K562 (cell line): ENCODE results near the gene DYRK1A. TPM values are rescaled to one million over a fixed set of nuclear protein-coding genes. Genes with fewer than 3 reads are reported as not detected.

Experiments
- ARID3B ChIP-seq: fragments of 250-450 bp; sonication (Bioruptor Pico); IDR thresholded peaks from 2 replicates; pipeline ENCODE4 v1.4.0; 2020; ENCODE audit warnings: borderline replicate concordance
- CTBP1 ChIP-seq: fragments of 450-650 bp; IDR thresholded peaks from 2 replicates; pipeline ENCODE4 v1.6.1; 2016; ENCODE audit warnings: borderline replicate concordance
- GMEB1 ChIP-seq: fragments of 250-450 bp; sonication (Bioruptor Pico); IDR thresholded peaks from 2 replicates; pipeline ENCODE4 v1.4.0; 2020; ENCODE audit warnings: mild to moderate bottlenecking
- HNRNPUL1 ChIP-seq: fragments of 200-400 bp; formaldehyde crosslinking; IDR thresholded peaks from 2 replicates; pipeline ENCODE4 v1.6.1; 2017; ENCODE audit warnings: low read length
- KHSRP ChIP-seq: fragments of 450-650 bp; IDR thresholded peaks from 2 replicates; pipeline ENCODE4 v1.6.1; 2017
- L3MBTL2 ChIP-seq: fragments of 450-650 bp; IDR thresholded peaks from 2 replicates; pipeline ENCODE4 v1.6.1; 2016; ENCODE audit warnings: mild to moderate bottlenecking, moderate library complexity
- MTA3 ChIP-seq: fragments of 450-650 bp; formaldehyde crosslinking; IDR thresholded peaks from 2 replicates; pipeline ENCODE4 v1.6.1; 2017; ENCODE audit warnings: mild to moderate bottlenecking, borderline replicate concordance
- NFRKB ChIP-seq: fragments of 450-650 bp; IDR thresholded peaks from 2 replicates; pipeline ENCODE4 v1.6.1; 2016; ENCODE audit warnings: low read depth
- PTRF ChIP-seq: fragments of 450-650 bp; IDR thresholded peaks from 2 replicates; pipeline ENCODE4 v1.6.1; 2016; ENCODE audit warnings: mild to moderate bottlenecking, missing genetic modification characterization, missing compliant biosample characterization
- RFX7 ChIP-seq: fragments of 250-450 bp; sonication (Bioruptor Pico); IDR thresholded peaks from 2 replicates; pipeline ENCODE4 v1.5.1; 2021; ENCODE audit warnings: mild to moderate bottlenecking
- SIN3B ChIP-seq: fragments of 450-650 bp; IDR thresholded peaks from 2 replicates; pipeline ENCODE4 v1.6.1; 2017; ENCODE audit warnings: low read depth, mild to moderate bottlenecking, moderate library complexity
- STAG1 ChIP-seq: sonication (generic); formaldehyde crosslinking; IDR thresholded peaks from 2 replicates; pipeline ENCODE4 v1.5.0; 2020; ENCODE audit warnings: missing genetic modification reagents, borderline replicate concordance
- TAL1 ChIP-seq: fragments of 450-650 bp; IDR thresholded peaks from 2 replicates; pipeline ENCODE4 v1.6.1; 2016; ENCODE audit warnings: mild to moderate bottlenecking
- TCF15 ChIP-seq: fragments of 250-450 bp; sonication (Bioruptor Pico); IDR thresholded peaks from 2 replicates; pipeline ENCODE4 v1.8.0; 2022; ENCODE audit warnings: moderate library complexity, mild to moderate bottlenecking, inconsistent platforms
- TCF7L2 ChIP-seq: fragments of 150-350 bp; IDR thresholded peaks from 2 replicates; pipeline ENCODE4 v1.6.1; 2016; ENCODE audit warnings: low read depth, mild to moderate bottlenecking, low read length, moderate library complexity
- U2AF2 ChIP-seq: fragments of 200-400 bp; formaldehyde crosslinking; optimal IDR thresholded peaks from 2 replicates; pipeline ENCODE3; 2017; ENCODE audit warnings: low read depth, mild to moderate bottlenecking, low read length
- ZC3H11A ChIP-seq: IDR thresholded peaks from 2 replicates; pipeline ENCODE4 v1.6.1; 2012; ENCODE audit warnings: low read depth, low read length, improper control_type of control experiment
- ZFP30 ChIP-seq: fragments of 250-450 bp; sonication (Bioruptor Pico); IDR thresholded peaks from 2 replicates; pipeline ENCODE4 v1.8.0; 2022; ENCODE audit warnings: moderate library complexity, mild to moderate bottlenecking, inconsistent platforms, borderline replicate concordance
- ZNF124 ChIP-seq: sonication (generic); formaldehyde crosslinking; IDR thresholded peaks from 2 replicates; pipeline ENCODE4 v1.8.1; 2022; ENCODE audit warnings: missing genetic modification reagents
- ZNF134 ChIP-seq: fragments of 250-450 bp; sonication (Bioruptor Pico); conservative IDR thresholded peaks from 2 replicates; pipeline ENCODE4 v1.4.0; 2020
- ZNF274 ChIP-seq: IDR thresholded peaks from 2 replicates; pipeline ENCODE4 v1.6.1; 2011; ENCODE audit warnings: low read depth, mild to moderate bottlenecking, low read length, moderate library complexity, borderline replicate concordance
- ZNF280B ChIP-seq: fragments of 250-450 bp; sonication (Bioruptor Pico); IDR thresholded peaks from 2 replicates; pipeline ENCODE4 v1.5.1; 2021; ENCODE audit warnings: mild to moderate bottlenecking
- ZNF583 ChIP-seq: fragments of 250-450 bp; sonication (Bioruptor Pico); IDR thresholded peaks from 2 replicates; pipeline ENCODE4 v1.4.0; 2020
- polyA plus RNA-seq, 8 experiments: library from polyadenylated mRNA; depleted of rRNA in 4 of 8; stranded (reverse) in 5 of 8; unstranded in 3 of 8; fragments of >200 nt; fragmentation: Nextera tagmentation in 2 of 8; fragmentation: Illumina TruSeq in 1 of 8; extraction: Ambion mirVana in 2 of 8; extraction: Trizol in 1 of 8; gene quantifications; 2 replicates each; pipeline versions ENCODE4 v1.2.1 to v1.2.3, GENCODE V29; 2011 to 2014; ENCODE audit warnings: inconsistent platforms in 1 of 8, missing spikeins in 1 of 8
- total RNA-seq, 7 experiments: library from RNA; depleted of rRNA in 6 of 7; stranded (reverse); fragments of >200 nt in 6 of 7; fragmentation: Illumina TruSeq in 2 of 7; extraction: Trizol in 2 of 7; gene quantifications; 2 replicates each; pipeline versions ENCODE4 v1.2.1 to v1.2.3, GENCODE V29; 2011 to 2021; ENCODE audit warnings: low replicate concordance in 1 of 7
- TF ChIP-seq, protein P1 (sequence below): sonication (generic); formaldehyde crosslinking; IDR thresholded peaks from 2 replicates; pipeline ENCODE4 v1.8.0; 2022; ENCODE audit warnings: mild to moderate bottlenecking, missing genetic modification reagents
- TF ChIP-seq, protein P2 (sequence below): sonication (generic); formaldehyde crosslinking; IDR thresholded peaks from 2 replicates; pipeline ENCODE4 v1.9.0; 2022; ENCODE audit warnings: mild to moderate bottlenecking, missing genetic modification reagents

DYRK1A gene
- total and polyA plus RNA-seq, 9 of the 15 experiments (the other 6 are each of a cell fraction or from before 2014, with no cell fraction given), result 3.7 to 64.8 (median 42.3) TPM

- TF ChIP-seq NFRKB (peak; percentile 7; the same call in 1 of the 2 replicates), KHSRP (no peak), ZNF134 (CRISPR knock-in tag) (no peak), MTA3 (peak; percentile 73; the same call in 1 of the 2 replicates), GMEB1 (CRISPR knock-in tag) (peak; percentile 93), SIN3B (peak; percentile 93), CTBP1 (peak; percentile 40; the same call in 1 of the 2 replicates), TCF7L2 (no peak), ZNF280B (CRISPR knock-in tag) (no peak), L3MBTL2 (peak; percentile 99), ZNF274 (no peak; the same call in 1 of the 2 replicates), ZNF583 (CRISPR knock-in tag) (no peak; the same call in 1 of the 2 replicates), TCF15 (no peak), U2AF2 (no peak), PTRF (no peak), ARID3B (no peak; the same call in 1 of the 2 replicates), STAG1 (CRISPR knock-in tag) (0 out of 2 replicates have a peak, but pooled peaks have one; percentile 4), HNRNPUL1 (no peak), ZNF124 (CRISPR knock-in tag) (no peak), ZC3H11A (peak; percentile 21; the same call in 1 of the 2 replicates), ZFP30 (no peak), TAL1 (no peak), RFX7 (CRISPR knock-in tag) (no peak)
- TF ChIP-seq, protein P1, sequence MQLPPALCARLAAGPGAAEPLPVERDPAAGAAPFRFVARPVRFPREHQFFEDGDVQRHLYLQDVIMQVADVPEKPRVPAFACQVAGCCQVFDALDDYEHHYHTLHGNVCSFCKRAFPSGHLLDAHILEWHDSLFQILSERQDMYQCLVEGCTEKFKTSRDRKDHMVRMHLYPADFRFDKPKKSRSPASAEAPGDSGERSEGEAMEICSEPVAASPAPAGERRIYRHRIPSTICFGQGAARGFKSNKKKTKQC (CRISPR knock-in tag), result peak; percentile 17; the same call in 1 of the 2 replicates
- TF ChIP-seq, protein P2, sequence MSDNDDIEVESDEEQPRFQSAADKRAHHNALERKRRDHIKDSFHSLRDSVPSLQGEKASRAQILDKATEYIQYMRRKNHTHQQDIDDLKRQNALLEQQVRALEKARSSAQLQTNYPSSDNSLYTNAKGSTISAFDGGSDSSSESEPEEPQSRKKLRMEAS, result peak; percentile 98
Observed at GRCh38 chr21:37563641-37564340, 197.2 kb downstream of the DYRK1A start (continued).
